ENCODE measurements around the gene ATG16L2. TPM values are rescaled to one million over a fixed set of nuclear protein-coding genes. Genes with fewer than 3 reads are reported as not detected.

The ATG16L2 gene
- polyA plus RNA-seq, 2 of the 4 experiments (the other 2 are of a cell fraction): 6.1 to 6.3 TPM

DNA sequence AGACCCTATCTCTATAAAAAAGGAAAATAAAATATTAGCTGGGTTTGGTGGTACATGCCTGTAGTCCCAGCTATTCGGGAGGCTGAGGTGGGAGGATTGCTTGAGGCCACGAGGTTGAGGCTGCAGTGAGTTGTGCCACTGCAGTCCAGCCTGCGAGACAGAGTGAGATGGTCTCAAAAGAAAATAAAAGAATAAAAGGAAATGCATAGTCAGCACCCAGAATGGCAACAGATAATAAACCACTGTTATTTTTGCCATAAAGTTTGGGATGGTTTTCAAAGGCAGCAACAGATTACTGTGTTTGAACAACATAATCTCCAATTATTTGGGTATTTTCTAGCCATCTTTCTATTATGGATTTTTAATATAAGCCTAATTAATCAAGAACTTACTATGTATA lies 61.9 kb downstream of the ATG16L2 start:
- no peak overlapping the region for H3K27ac ChIP-seq
- WGBS (ENCODE audit: missing lambda C conversion rate): 94% methylated on average over 3 of the region's 3 CpGs
- H3K9me3 ChIP-seq: no peaks in the 10 kb centered on the region
- H3K4me1 ChIP-seq: no peaks in the 10 kb centered on the region
- TF ChIP-seq ESRRA (IDR thresholded peaks at IDR 0.05; ENCODE audit: borderline replicate concordance, low read length) (no peak), JUN (IDR thresholded peaks at IDR 0.05) (no peak), JUNB (IDR thresholded peaks at IDR 0.05) (no peak), MAFK (IDR thresholded peaks at IDR 0.05; ENCODE audit: partially characterized antibody) (peak; percentile 60), HOXB5 (CRISPR knock-in tag; IDR thresholded peaks at IDR 0.05) (no peak), HDAC2 (IDR thresholded peaks at IDR 0.05) (no peak), CBX8 (IDR thresholded peaks at IDR 0.05) (no peak), ZFP36 (IDR thresholded peaks at IDR 0.05; ENCODE audit: borderline replicate concordance, partially characterized antibody) (no peak)
- TF ChIP-seq, protein P1, sequence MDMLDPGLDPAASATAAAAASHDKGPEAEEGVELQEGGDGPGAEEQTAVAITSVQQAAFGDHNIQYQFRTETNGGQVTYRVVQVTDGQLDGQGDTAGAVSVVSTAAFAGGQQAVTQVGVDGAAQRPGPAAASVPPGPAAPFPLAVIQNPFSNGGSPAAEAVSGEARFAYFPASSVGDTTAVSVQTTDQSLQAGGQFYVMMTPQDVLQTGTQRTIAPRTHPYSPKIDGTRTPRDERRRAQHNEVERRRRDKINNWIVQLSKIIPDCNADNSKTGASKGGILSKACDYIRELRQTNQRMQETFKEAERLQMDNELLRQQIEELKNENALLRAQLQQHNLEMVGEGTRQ (IDR thresholded peaks at IDR 0.05): no peak
- CTCF ChIA-PET: no interaction called here
- no peak overlapping the region for H3K4me3 ChIP-seq
- no peak overlapping the region for H3K4me2 ChIP-seq
- POLR2A ChIA-PET: no interaction called here
- no peak for DNase-seq (ENCODE audit: low read depth in 1 of 2, low spot score in 1 of 2)
- FAIRE-seq: no peak
- no peak for ATAC-seq

Small RNA genes within 50 kb of the gene (small RNA-seq; reads per million reads assigned to genes)
- gene MIR4692 (0 reads per million in 6 experiments), gene RF00019 (0 reads per million in 6 experiments), gene RNU6-672P (0 reads per million in 6 experiments)

Other genes starting within 250 kb of the ATG16L2 start
- gene PDE2A, start 140.0 kb upstream of the ATG16L2 start, polyA plus RNA-seq (2011; rRNA removed): 1.5 and 1.9 TPM in 2 replicates
- 0.62 to 1.4 TPM (median 0.94 TPM) in 3 replicates for gene PDE2A, start 140.0 kb upstream of the ATG16L2 start, polyA plus RNA-seq (2017; fragmentation: RNase III; extraction: RNeasy Plus Mini Kit Qiagen cat#74134 plus additional on column Dnase treatment)
- gene ARAP1, start 62.0 kb upstream of the ATG16L2 start, polyA plus RNA-seq (2011; rRNA removed): 28.9 and 29.5 TPM in 2 replicates
- gene ARAP1, start 62.0 kb upstream of the ATG16L2 start, polyA plus RNA-seq (2017; fragmentation: RNase III; extraction: RNeasy Plus Mini Kit Qiagen cat#74134 plus additional on column Dnase treatment): 26.2 to 32.8 TPM (median 30.1 TPM) in 3 replicates
- 21.2 and 25.0 TPM in 2 replicates for gene STARD10, start 20.4 kb upstream of the ATG16L2 start, polyA plus RNA-seq (2011; rRNA removed)
- 21.1 to 23.2 TPM (median 23.0 TPM) in 3 replicates for gene STARD10, start 20.4 kb upstream of the ATG16L2 start, polyA plus RNA-seq (2017; fragmentation: RNase III; extraction: RNeasy Plus Mini Kit Qiagen cat#74134 plus additional on column Dnase treatment)

All from A549 (cell line).